Mesendoderm (in vitro differentiated cells): ENCODE data around the gene PLPP4.
A peak's percentile ranks its signal among the peaks of the same experiment; 100 is the strongest.

Source experiments
- DNase-seq: peaks from one replicate; pipeline ENCODE4 v3.0.0; 2013
- H2AK5ac ChIP-seq: 2 replicates; pipeline ENCODE4 v1.6.1; 2013; ENCODE audit warnings: low read length, inconsistent platforms
- H2BK120ac ChIP-seq: 2 replicates; pipeline ENCODE4 v1.6.1; 2013; ENCODE audit warnings: low read depth, mild to moderate bottlenecking, low read length, moderate library complexity, mixed read lengths
- H2BK15ac ChIP-seq: replicated peaks from 2 replicates; pipeline ENCODE4 v1.6.1; 2013; ENCODE audit warnings: low read depth, mild to moderate bottlenecking, moderate library complexity
- H2BK5ac ChIP-seq: 2 replicates; pipeline ENCODE4 v1.6.1; 2013; ENCODE audit warnings: low read length, inconsistent platforms
- H3K18ac ChIP-seq: 2 replicates; pipeline ENCODE4 v1.6.1; 2013; ENCODE audit warnings: mild to moderate bottlenecking, low read length, mixed read lengths
- H3K23ac ChIP-seq: one replicate; pipeline ENCODE4 v1.6.1; 2013; ENCODE audit warnings: low read length
- H3K27ac ChIP-seq: 2 replicates; pipeline ENCODE4 v1.5.1; 2013; ENCODE audit warnings: low read depth, mild to moderate bottlenecking, inconsistent platforms, low read length, moderate library complexity
- H3K27me3 ChIP-seq: 2 replicates; pipeline ENCODE4 v1.6.1; 2013; ENCODE audit warnings: low read length, control low read depth, mild to moderate bottlenecking, inconsistent platforms; ENCODE audit not compliant: insufficient read depth, poor library complexity
- H3K36me3 ChIP-seq: 2 replicates; pipeline ENCODE4 v1.6.1; 2013; ENCODE audit warnings: low read length, inconsistent platforms; ENCODE audit not compliant: control insufficient read depth, insufficient read depth
- H3K4ac ChIP-seq: one replicate; pipeline ENCODE4 v1.6.1; 2013; ENCODE audit warnings: low read depth, mild to moderate bottlenecking, low read length, moderate library complexity
- H3K4me1 ChIP-seq: 2 replicates; pipeline ENCODE4 v1.6.1; 2013; ENCODE audit warnings: low read depth, low read length, inconsistent platforms; ENCODE audit not compliant: control insufficient read depth
- H3K4me2 ChIP-seq: 2 replicates; pipeline ENCODE4 v1.6.1; 2013; ENCODE audit warnings: low read length
- H3K4me3 ChIP-seq: 2 replicates; pipeline ENCODE4 v1.5.1; 2013; ENCODE audit warnings: mild to moderate bottlenecking, low read length
- H3K56ac ChIP-seq: one replicate; pipeline ENCODE4 v1.6.1; 2013; ENCODE audit warnings: low read length
- H3K79me1 ChIP-seq: 2 replicates; pipeline ENCODE4 v1.6.1; 2013; ENCODE audit warnings: low read length, inconsistent platforms
- H3K79me2 ChIP-seq: 2 replicates; pipeline ENCODE4 v1.6.1; 2013; ENCODE audit warnings: mild to moderate bottlenecking, low read length; ENCODE audit not compliant: control insufficient read depth, insufficient read depth
- H3K9ac ChIP-seq: 2 replicates; pipeline ENCODE4 v1.6.1; 2013; ENCODE audit warnings: low read length, inconsistent platforms
- H4K5ac ChIP-seq: one replicate; pipeline ENCODE4 v1.6.1; 2013; ENCODE audit warnings: low read length
- H4K8ac ChIP-seq: one replicate; pipeline ENCODE4 v1.6.1; 2013; ENCODE audit warnings: low read depth, mild to moderate bottlenecking, control low read depth, low read length, moderate library complexity
- WGBS: extraction: QIAGEN DNeasy Blood & Tissue Kit; methylation state at CpG from one replicate; pipeline ENCODE4 v1.1.7; 2013; ENCODE audit warnings: low lambda C conversion rate, missing lambda C conversion rate; ENCODE audit not compliant: insufficient coverage; ENCODE audit errors: extremely low coverage; 5-methylcytosine and 5-hydroxymethylcytosine counted together

The PLPP4 gene

DNA sequence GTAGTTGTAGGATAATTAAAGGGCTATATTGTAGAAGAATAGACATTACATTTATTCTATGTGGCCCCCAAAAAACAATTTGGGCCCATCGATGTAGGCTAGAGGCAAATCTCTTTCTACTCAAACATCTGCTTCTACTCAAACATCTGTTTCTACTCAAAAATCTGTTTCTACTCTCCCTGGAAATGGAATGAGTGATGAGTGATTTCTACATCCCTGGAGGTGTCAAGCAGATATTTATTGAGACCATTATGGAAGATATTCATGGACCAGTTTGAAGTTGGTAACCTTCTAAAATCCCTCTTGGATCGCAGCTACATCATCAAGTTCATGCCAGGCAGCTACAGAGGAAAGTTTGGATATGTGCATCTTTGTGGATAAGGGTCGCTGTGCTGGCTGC lies 5.1 kb upstream of the PLPP4 start:
- Histone ChIP-seq H3K27ac (no peak overlapping the region), H4K8ac (no peak overlapping the region), H2BK5ac (no peak overlapping the region), H3K9ac (no peak overlapping the region), H3K27me3 (no peaks in the 10 kb centered on the region), H3K79me1 (no peaks in the 10 kb centered on the region), H3K23ac (no peak overlapping the region), H2AK5ac (no peak overlapping the region), H2BK15ac (no peak overlapping the region), H3K56ac (no peak overlapping the region), H3K36me3 (no peaks in the 10 kb centered on the region), H3K79me2 (no peaks in the 10 kb centered on the region), H3K4ac (no peak overlapping the region), H3K4me3 (no peak overlapping the region), H2BK120ac (no peak overlapping the region), H3K4me2 (no peak overlapping the region), H3K4me1 (no peaks in the 10 kb centered on the region), H4K5ac (no peak overlapping the region), H3K18ac (no peak overlapping the region)
- DNase-seq: no peak
- no CpG with 5 or more reads among the region's 3 CpGs for WGBS

GRCh38 chr10:120453319-120453718 lies 3.7 kb upstream of the PLPP4 start:
- Histone ChIP-seq H3K36me3 (no peaks in the 10 kb centered on the region), H3K18ac (no peak overlapping the region)
- no CpG with 5 or more reads among the region's 1 CpG for WGBS

DNA sequence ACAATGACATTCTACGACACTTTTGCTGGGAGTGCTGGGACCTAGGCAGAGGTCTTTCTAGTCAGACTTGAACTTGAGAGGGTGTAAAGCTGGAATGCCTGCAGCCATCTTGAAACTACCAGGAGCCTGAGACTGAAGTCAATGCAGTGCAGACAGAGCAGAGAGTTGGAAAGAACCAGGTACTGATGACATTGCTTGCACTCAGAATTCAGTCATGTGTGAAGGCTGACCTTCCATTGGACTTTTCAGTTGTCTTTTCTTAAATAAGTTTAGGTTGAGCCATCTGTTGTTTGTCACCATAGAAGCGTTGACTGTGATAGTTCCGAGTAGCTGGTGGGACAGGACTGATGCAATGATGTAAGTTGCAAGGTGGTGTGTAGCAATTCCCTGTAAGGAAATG lies 3.1 kb upstream of the PLPP4 start:
- no peak overlapping the region for H3K23ac ChIP-seq
- no peaks in the 10 kb centered on the region for H3K79me1 ChIP-seq
- H3K27ac ChIP-seq: no peak overlapping the region
- no peak overlapping the region for H2BK120ac ChIP-seq
- H3K18ac ChIP-seq: no peak overlapping the region
- H3K4me1 ChIP-seq: no peaks in the 10 kb centered on the region
- no peaks in the 10 kb centered on the region for H3K27me3 ChIP-seq
- no peaks in the 10 kb centered on the region for H3K36me3 ChIP-seq
- H3K4me3 ChIP-seq: no peak overlapping the region
- no CpG with 5 or more reads among the region's 3 CpGs for WGBS
- no peak overlapping the region for H3K4me2 ChIP-seq
- H2BK15ac ChIP-seq: no peak overlapping the region
- no peak overlapping the region for H3K4ac ChIP-seq
- no peak overlapping the region for H3K9ac ChIP-seq
- no peak for DNase-seq
- H3K56ac ChIP-seq: no peak overlapping the region
- H4K8ac ChIP-seq: no peak overlapping the region
- no peak overlapping the region for H2AK5ac ChIP-seq
- H3K79me2 ChIP-seq: no peaks in the 10 kb centered on the region
- H4K5ac ChIP-seq: no peak overlapping the region
- no peak overlapping the region for H2BK5ac ChIP-seq

More at GRCh38 chr10:120453319-120453718, 3.7 kb upstream of the PLPP4 start:
- Histone ChIP-seq H2BK5ac (no peak overlapping the region), H3K9ac (no peak overlapping the region), H3K4ac (no peak overlapping the region), H2BK15ac (no peak overlapping the region), H3K23ac (no peak overlapping the region), H2BK120ac (no peak overlapping the region), H4K5ac (no peak overlapping the region), H3K79me1 (no peaks in the 10 kb centered on the region), H3K4me1 (no peaks in the 10 kb centered on the region), H3K27me3 (no peaks in the 10 kb centered on the region), H3K27ac (no peak overlapping the region), H3K56ac (no peak overlapping the region), H3K79me2 (no peaks in the 10 kb centered on the region), H2AK5ac (no peak overlapping the region), H4K8ac (no peak overlapping the region), H3K4me2 (no peak overlapping the region), H3K4me3 (no peak overlapping the region)
- no peak for DNase-seq

DNA sequence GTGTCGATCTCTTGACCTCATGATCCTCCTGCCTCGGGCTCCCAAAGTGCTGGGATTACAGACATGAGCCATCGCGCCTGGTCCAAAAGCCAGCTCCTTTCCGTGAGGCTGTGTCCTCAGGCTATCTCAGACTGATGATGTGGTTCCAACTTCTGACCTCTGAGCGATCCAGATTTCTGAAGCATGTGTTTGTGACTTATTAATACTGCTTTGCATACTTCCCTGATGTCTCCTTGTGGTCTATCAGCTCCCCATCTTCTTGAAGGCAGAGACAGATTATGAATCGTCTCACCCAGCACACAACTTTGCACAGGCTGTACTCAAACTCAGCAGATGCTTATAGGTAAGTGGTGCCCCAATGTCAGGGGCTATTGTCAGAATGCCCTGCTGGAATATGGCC lies 2.0 kb upstream of the PLPP4 start:
- H3K23ac ChIP-seq: no peak overlapping the region
- no peaks in the 10 kb centered on the region for H3K79me1 ChIP-seq
- no peak overlapping the region for H3K56ac ChIP-seq
- no peak overlapping the region for H3K18ac ChIP-seq
- H3K27ac ChIP-seq: no peak overlapping the region
- H3K27me3 ChIP-seq: no peaks in the 10 kb centered on the region
- DNase-seq: no peak
- no peaks in the 10 kb centered on the region for H3K36me3 ChIP-seq
- H3K4me3 ChIP-seq: no peak overlapping the region
- no peak overlapping the region for H2BK120ac ChIP-seq
- no peak overlapping the region for H2BK5ac ChIP-seq
- no peak overlapping the region for H2AK5ac ChIP-seq
- H3K9ac ChIP-seq: no peak overlapping the region
- WGBS: no CpG with 5 or more reads among the region's 7 CpGs
- no peaks in the 10 kb centered on the region for H3K79me2 ChIP-seq
- no peak overlapping the region for H4K5ac ChIP-seq
- H4K8ac ChIP-seq: no peak overlapping the region
- H3K4ac ChIP-seq: no peak overlapping the region
- no peak overlapping the region for H3K4me2 ChIP-seq
- no peaks in the 10 kb centered on the region for H3K4me1 ChIP-seq
- no peak overlapping the region for H2BK15ac ChIP-seq

GRCh38 chr10:120455606-120456005 lies 1.4 kb upstream of the PLPP4 start:
- no peaks in the 10 kb centered on the region for H3K79me1 ChIP-seq
- no peaks in the 10 kb centered on the region for H3K27me3 ChIP-seq
- no peak for DNase-seq
- H3K56ac ChIP-seq: no peak overlapping the region
- no peaks in the 10 kb centered on the region for H3K36me3 ChIP-seq
- no peak overlapping the region for H2AK5ac ChIP-seq
- H3K4me3 ChIP-seq: no peak overlapping the region
- H3K79me2 ChIP-seq: no peaks in the 10 kb centered on the region
- no peak overlapping the region for H3K23ac ChIP-seq
- no peak overlapping the region for H4K8ac ChIP-seq
- no peak overlapping the region for H3K9ac ChIP-seq
- H2BK15ac ChIP-seq: no peak overlapping the region
- no peak overlapping the region for H4K5ac ChIP-seq
- no CpG with 5 or more reads among the region's 3 CpGs for WGBS
- H2BK120ac ChIP-seq: no peak overlapping the region
- no peak overlapping the region for H2BK5ac ChIP-seq
- no peak overlapping the region for H3K4ac ChIP-seq
- H3K18ac ChIP-seq: no peak overlapping the region
- H3K4me1 ChIP-seq: no peaks in the 10 kb centered on the region
- no peak overlapping the region for H3K4me2 ChIP-seq
- no peak overlapping the region for H3K27ac ChIP-seq

DNA sequence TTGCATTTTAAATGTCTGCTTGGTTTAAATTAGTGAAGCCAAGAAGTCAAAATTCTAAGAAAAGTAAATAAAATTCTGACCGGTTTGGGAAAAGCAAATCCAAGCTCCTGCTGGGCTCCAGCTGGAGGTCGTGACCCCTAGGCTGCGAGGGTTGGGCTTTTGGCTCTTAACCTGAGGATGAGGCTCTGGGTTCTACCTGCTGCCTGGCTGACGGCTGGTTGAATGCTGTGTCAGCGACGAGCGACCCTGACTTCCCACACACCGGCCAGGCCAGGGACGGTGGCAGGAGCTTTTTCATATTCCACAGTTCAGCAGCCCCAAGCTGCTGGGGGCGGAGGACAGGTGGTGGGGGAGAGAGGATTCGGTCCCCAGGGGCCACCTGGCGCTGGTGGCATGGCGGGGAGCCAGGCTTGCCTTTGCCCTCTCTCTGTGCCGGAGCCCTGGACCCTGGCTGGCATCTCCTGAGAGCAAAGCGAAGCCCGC lies 843 bp upstream of the PLPP4 start:
- Histone ChIP-seq H3K36me3 (no peaks in the 10 kb centered on the region), H3K4ac (no peak overlapping the region), H3K4me1 (no peaks in the 10 kb centered on the region), H3K23ac (no peak overlapping the region), H2BK120ac (no peak overlapping the region), H2BK5ac (no peak overlapping the region), H3K9ac (peak overlapping the region; percentile 63), H2AK5ac (no peak overlapping the region), H3K4me2 (peak overlapping the region; percentile 81), H2BK15ac (no peak overlapping the region), H3K79me2 (no peaks in the 10 kb centered on the region), H3K27me3 (no peaks in the 10 kb centered on the region), H3K27ac (no peak overlapping the region), H3K4me3 (no peak overlapping the region), H4K8ac (no peak overlapping the region), H3K56ac (peak overlapping the region; percentile 78), H3K79me1 (no peaks in the 10 kb centered on the region), H3K18ac (peak overlapping the region; percentile 18), H4K5ac (no peak overlapping the region)
- DNase-seq: peak; percentile 42
- WGBS: no CpG with 5 or more reads among the region's 16 CpGs
